NCI-H2196 treated with DMSO at 0.1 percent for 48 hours (cell line): ENCODE measurements around the gene ACSM6.
A peak's percentile ranks its signal among the peaks of the same experiment; 100 is the strongest.
"Not testable (repeated sequence)": the region's sequence is repeated elsewhere in the genome, so short reads cannot be mapped to it uniquely, and the experiment has no call there.

ENCODE experiments used
- DNase-seq: peaks from one replicate; lab custom pipeline; 2025; ENCODE audit not compliant: unreplicated experiment; lab: John Stamatoyannopoulos, UW

The ACSM6 gene, protein sequence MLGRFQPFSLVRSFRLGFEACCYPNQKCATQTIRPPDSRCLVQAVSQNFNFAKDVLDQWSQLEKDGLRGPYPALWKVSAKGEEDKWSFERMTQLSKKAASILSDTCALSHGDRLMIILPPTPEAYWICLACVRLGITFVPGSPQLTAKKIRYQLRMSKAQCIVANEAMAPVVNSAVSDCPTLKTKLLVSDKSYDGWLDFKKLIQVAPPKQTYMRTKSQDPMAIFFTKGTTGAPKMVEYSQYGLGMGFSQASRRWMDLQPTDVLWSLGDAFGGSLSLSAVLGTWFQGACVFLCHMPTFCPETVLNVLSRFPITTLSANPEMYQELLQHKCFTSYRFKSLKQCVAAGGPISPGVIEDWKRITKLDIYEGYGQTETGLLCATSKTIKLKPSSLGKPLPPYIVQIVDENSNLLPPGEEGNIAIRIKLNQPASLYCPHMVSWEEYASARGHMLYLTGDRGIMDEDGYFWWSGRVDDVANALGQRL

DNA sequence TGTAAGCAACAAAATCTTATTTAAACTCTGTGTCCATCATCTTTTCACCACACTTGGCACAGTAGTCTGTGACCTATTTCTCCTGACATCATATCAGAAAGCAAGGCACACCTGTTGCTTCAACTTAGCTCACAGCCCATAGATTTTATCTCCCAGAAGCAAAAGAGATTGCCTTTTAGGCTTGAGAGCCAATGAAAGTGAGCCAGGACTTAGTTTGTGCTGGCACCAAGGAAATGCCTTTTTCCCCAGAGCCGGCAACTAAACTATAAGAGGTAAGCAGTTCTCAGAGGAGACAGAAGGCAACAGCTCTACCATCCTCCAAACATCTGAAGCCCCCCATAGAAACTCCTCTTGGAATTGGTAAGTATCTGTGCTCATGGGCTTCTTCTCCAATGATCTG, at the start of gene ACSM6:
Gene ACSM6, plus strand, starts transcription at position 295 of the 400 bp plus-strand sequence. CDS start 248 bp downstream, outside the sequence.
- DNase-seq: no peak

DNA sequence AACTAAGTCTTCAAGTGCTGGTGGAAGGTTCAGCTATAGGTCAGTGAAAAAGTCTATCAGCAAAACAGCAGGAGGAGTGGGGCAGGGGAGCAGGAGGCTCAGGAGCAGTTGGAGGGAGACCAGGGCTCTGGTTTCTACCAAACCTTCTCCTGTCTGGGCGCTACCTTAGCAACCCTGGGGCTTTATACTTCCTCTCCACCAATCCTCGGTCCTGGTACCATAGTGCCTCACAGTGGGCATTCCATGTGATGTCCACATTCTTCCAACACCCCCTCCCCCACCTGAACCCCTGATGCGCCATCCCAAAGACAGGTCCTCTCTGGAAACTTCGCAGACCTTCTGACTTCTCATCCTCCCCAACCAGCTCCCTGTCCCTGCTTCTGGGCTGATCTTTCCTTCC, 25.3 kb upstream of the ACSM6 start:
- no peak for DNase-seq

DNA sequence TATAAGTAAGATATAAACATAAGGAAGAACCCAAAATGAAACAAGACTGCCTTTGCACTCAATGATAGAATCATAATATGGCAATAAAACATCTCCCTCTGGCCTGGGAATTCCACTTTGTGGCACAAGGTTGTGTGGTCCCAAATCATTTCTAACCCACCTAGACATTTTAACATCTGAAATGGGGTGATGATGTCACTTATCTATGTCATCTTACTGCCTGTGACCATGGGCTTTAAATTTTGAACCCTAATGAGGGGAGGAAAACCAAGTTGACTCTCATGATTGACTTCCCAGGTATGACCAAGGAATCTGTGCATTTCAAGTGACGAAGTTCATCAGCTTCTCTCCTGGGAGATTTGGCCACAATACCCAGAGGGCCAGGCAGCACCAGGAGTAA, 24.5 kb upstream of the ACSM6 start:
- DNase-seq: no peak

DNA sequence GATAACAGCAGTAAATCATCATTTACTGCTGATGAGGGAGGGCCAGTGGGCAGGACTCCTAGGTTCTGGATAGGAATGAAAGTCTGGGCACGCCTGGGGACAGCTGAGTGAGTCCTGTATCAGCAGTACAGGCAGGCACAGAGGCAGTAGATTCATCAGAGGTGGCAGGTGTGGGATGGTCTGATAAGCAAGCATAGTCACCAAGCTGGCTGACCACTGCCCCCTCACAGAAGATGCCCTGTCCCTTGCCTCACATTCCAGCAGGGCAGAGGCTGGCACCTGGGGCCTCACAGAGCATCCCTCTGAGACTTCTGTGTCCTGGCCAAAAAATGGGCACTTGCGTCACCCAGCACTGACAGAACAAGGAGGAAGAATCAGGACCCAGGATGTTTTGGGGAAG, 23.2 kb upstream of the ACSM6 start:
- DNase-seq: no peak

DNA sequence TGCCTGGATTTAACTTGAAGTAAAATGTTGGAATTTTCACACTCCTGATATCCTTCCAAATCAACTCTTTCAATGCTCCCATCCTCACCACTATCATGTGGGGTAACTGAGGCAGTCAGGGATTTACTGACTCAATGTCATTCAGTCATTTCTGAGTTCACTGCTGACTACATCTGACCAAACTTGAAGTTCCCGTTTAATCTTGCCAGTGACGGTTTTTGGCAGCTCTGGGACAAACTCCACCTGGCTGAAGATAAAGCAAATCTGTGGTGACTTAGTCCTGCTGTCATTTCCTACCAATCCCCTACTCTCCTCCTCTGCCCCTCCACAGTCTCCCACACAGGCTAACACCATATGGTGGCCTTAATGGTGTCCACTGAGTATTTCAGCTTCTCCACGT, 22.7 kb upstream of the ACSM6 start:
- no peak for DNase-seq

DNA sequence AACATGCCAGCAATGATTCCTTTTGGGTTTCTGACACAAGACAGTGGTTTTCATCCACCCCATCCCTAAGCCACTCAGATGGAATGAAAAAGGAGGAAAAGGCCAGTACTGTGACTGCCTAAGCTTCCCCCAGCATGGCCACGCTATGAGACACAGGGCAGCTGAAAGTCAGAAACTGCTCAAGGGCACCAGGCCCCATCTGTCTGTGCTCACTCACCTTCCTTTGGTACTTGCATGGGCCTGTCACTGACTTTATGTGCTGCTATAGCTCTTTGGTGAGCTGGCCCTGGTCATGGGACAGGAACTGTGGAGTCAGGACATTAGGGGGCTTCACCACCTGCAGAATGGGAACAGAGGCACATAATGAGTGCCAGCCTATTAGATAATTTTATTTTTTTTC, 21.2 kb upstream of the ACSM6 start:
- no peak for DNase-seq

DNA sequence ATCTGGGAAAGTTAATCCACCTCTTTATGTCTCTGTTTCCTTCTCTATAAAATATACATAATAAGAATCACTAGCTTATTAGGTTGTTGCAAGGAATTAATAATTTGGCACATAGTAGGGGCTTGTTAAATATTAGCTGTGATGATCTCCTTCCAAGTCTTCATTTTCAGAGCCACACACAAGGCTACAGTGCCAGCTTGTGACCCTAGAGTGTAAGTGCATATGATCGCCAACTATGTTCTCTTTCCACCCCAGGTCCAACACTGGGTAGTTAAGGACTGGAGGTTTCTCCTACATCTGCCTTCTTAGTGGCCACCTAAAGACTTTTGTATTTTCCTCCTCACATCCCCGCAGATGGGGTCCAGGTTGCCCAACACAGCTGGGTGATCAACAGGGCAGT, 17.9 kb upstream of the ACSM6 start:
- no peak for DNase-seq

DNA sequence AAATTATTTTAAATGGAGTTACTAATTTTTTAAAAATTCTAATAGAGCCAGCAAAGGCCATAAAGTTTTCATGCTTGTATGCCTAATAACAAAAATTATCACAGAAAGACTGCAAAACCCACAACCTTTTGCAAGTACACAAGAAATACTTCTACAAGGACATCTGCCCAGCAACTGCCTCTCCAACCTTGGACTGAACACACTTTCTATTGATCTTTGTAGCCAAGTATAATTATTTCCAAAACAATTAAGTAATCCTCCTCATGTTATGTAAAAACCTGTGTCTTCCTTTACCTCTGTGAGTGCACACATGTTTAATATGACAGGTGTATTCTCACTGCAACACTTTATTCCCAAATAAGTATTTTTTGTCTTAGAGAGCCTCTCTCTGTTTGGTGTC, 16.6 kb upstream of the ACSM6 start:
- no peak for DNase-seq

DNA sequence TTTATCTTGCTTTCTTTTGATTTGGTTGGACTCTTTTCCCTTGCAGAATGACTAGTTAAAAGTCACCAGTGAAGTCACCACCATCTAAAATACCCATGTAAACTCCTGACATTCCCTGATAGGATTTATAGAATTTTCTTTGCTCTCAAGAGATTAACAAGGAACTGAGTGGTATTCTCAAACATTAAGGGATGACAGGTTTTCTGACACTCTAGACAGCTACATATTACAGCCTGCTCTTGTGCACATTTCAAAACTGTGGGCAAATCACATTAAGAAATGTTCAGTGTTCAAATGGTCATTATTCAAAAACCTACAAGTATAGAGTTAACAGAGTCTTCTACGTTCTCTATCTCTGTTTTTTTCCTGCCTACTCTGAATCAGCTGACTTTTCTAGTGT, 15.8 kb upstream of the ACSM6 start:
- DNase-seq: no peak

DNA sequence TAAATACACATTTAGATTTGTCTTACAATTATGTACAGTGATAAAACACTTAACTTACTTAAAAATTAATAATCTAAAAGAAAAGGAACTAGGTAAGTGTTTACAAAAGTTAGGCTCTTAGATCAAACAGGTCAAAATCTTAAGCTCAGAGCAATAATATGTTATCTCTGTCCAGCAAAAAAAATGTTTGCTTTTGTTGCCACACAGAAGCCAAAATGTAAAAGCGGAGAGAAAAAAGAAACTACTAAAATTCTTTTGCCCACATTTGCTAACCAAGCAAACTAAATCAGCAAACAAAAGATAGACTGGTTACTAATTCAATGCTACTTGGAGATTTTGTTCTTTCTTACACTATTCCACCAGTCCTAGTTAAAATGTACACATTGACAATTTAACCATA, 15.2 kb upstream of the ACSM6 start:
- no peak for DNase-seq

DNA sequence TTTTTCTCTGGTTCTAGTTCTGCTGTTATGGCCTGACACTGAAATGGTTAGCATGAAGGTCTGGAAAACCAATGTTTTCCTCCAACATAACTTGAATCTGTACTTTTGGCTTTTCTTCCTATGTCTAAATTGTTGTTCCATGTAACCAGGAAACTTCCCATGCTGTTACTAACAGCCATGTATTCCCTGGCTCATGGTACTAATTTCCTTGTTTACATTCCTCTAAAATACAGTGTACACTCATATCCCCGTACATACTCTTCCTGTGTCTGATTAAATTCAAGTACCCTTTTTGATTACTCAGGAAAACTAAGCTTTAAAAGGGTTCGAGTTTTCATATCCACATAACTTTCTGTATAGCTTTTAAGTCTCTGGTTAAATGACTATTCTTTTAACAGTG, 12.3 kb upstream of the ACSM6 start:
- DNase-seq: no peak

DNA sequence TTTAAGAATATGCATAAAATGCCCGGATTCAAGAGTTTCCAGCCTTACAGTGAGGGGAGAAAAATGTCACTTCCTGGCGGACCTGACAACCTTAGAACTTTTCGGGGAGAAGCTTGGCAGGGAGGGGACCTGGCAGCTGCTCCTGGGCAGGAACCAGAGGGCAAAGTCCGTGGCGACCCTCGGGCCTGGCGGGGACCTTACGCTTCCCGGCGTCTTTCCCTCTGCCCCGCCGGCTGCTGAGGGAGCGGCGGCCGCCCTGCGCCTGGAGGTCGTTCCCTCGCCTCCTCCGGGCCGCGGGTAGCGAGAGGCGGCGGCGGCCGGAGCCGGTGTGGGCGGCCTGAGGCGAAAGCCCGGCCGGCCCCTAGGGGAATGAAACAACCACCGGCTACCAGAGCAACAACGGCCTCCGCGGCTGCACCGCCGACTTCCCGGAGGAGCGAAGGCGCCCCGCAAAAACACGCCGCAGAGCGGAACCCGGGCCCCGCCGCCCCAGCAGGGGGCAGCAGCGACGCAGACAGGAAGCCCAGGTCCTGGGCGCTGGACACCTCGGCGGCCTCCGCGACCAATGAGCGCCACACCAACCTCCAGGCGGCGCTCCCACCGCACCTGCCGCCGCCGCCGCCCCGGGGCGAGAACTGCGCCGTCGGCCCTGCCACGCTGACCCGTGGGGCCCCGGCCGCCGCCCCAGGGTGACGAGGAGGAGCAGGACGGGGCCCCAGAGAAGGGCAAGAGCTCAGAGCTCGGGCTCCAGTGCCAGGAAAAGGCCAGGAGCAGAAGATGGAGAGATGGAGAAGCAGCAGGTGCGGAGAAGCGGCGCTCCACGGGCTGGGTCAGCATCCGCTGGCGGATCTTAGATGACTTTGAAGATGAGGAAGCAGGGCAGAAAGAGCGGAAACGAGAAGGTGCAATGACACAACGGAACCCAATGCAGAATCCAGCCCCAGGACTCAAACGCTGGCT, 10.5 kb upstream of the ACSM6 start:
- DNase-seq: peak; percentile 33

DNA sequence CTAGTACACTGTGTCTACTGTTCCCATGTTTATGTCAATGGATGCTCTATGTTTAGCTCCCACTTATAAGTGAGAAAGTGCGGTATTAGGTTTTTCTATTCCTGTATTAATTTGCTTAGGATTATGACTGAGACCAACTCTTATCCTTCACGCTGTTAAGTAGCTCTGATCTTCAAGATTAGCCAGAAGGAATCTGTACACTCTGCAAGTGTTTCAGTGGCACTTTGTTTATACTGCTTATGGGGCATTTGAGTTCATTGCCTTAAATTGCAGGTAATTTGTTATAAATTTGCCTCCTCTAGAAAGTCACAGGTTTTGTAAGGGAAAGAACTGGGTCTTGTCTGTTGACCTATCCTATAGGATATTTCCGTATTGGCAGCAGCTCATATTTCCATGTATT, 6.4 kb upstream of the ACSM6 start:
- no peak for DNase-seq

DNA sequence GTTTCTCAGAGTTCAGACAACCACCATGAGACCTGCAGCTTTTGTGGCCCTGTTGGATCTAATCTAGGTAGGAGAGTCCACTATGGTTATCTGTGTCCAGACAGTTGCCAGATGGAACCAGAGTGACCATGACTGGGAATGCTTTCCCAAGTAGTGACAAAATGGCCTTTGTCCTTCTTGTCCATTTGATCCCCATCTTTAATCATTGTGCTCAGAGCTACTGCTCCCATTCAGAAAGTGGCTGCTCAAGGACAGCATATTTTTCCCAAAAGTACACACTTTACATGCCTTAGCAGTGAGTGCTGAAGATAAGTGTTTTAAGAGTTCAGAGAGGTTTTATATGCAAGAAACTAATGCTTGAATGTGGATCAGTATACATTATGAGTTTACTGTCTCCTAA, 5.4 kb upstream of the ACSM6 start:
- DNase-seq: no peak

DNA sequence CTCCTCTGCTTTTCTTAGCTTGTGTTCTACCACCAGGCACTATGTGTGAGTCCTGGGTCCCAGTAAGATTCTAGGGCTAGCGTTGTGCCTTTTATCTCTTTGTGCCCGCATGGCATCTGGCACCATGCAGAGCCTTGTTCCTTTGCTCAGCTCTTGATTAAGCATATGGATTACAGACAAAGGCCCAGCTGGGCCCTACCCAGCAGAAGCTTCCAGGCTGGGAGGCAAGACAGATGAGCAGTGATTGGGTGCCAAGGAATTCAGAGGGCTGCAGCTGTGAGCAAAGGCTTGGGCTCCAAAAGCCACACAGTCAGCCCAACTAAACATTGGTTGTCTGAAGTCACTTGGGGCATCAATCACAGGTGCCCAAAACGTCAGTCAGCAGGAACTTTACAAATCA, 2.0 kb downstream of the ACSM6 start:
- no peak for DNase-seq

DNA sequence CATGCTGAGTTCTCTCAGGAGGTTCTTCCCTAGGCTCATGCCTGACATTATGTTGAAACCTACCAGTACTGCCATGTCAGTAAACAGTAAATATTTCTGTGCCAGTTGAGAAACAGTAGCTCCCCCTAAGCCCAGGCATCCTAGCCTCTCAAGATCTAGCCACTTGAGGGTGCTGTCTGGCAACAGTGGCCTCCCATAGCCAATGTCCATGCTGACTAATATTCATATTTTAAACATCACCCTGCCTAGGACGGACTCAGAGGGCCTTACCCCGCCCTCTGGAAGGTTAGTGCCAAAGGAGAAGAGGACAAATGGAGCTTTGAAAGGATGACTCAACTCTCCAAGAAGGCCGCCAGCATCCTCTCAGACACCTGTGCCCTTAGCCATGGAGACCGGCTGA, 7.7 kb downstream of the ACSM6 start:
- no peak for DNase-seq

DNA sequence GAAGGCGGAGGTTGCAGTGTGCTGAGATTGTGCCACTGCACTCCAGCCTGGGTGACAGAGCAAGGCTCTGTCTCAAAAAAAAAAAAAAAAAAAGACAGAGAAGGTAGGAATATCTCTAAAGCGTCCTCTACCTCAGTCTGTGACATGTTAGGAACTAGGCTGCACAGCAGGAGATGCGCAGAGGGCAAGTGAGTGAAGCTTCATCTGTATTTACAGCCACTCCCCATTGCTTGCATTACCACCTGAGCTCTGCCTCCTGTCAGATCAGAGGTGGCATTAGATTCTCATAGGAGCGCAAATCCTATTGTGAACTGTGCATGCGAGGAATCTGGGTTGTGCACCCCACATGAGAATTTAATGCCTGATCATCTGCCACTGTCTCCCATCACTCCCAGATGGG, 8.8 kb downstream of the ACSM6 start:
- not testable (repeated sequence) for DNase-seq

DNA sequence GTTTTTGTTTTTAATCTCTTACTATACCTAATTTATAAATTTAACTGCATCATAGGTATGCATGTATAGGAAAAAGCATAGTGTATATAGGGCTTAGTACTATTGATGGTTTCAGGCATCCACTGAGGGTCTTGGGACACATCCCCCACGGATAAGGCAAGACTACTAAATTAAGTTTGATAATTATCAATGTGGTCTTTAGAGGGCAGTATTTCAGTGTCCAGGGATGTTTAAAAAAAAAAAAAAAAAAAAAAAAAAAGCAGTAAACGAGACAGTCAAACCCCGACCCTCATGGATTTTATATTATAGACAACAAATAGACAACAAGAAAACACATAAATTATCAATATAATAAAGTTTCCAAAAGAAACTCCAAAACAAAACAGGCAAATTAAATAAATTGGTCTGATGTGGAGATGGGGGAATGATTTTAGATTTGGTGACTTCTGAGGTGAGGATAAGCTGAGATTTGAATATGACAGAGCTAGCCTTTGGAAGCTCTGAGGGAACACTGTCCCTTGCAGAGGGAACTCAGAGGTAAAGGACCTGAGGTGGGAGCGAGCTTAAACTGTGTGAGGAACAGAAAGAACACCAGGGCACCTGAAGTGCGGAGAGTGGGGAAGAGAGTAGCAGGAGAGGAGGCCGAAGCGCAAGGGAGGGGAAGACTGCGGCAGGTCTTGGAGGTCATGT, 14.8 kb downstream of the ACSM6 start:
- DNase-seq: no peak

DNA sequence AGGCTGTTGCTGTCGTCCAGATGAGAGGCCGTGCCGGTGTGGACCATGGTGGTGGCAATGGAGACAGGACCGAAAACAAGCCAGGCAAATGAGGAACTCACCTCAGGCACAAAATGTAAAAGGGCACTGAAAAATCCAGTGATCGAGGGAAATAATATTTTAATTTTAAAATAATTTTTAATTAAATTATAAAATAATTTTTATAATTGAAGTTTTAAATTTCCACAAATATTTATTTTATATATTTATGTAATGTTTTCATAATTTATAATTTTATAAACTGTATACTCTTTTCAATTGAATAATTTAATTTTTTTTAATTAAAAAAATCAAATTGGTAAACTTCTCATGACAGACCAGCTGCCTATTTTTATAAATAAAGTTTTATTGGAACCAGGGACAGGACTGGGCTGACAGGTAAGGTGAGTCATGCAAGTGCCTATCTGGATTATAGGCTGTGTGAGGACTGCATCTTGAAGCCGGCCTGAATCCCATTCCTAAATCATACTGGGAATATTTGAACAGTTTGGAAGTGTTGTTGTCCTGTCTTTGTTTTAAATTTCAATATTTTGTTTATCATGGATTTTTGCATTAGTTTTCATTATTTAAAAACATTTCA, 15.6 kb downstream of the ACSM6 start:
- DNase-seq: no peak

DNA sequence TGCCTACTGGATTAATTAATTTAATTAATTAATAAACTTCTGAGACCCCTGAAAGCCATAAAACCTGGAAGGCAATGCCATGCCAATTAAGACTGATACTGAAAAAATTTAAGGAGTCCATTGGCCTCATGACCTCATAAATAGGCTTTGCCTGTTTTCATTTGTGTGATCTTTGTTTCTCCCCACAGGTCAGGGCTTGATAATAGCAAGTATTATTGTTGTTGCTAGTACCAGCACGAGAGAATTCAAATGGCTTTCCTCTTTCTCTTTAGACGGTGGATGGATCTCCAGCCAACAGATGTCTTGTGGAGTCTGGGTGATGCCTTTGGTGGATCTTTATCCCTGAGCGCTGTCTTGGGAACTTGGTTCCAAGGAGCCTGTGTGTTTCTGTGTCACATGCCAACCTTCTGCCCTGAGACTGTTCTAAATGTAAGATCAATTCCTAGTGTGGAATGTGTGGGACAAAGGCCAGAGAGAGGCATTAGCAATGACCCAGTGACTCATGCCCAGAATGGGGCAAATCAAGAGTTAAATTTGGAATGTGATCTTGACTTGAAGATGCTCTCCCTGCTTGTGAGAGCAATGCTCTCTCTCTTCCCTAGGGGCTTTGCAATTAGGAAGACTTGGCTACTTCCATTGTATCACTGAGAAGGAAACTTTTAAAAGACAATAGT, 17.7 kb downstream of the ACSM6 start:
- DNase-seq: no peak
